Tibial artery (tissue), 4 donors: Measurements from ENCODE around the gene MADD.

Source experiments
- DNase-seq, 2 donors: peaks; one replicate each; pipeline ENCODE4 v3.0.0-alpha.2; 2019
- H3K27ac ChIP-seq, 2 donors: fragments of 200-600 bp; sonication (generic) in 1 of 2; 1 replicate in 1 of 2; 2 replicates in 1 of 2; pipeline ENCODE4 v1.5.1; 2018 to 2019; ENCODE audit warnings: mild to moderate bottlenecking in 1 of 2
- H3K27me3 ChIP-seq, 2 donors: fragments of 200-600 bp; sonication (generic) in 1 of 2; one replicate each; pipeline versions ENCODE4 v1.5.1 to v1.6.0; 2016 to 2019
- H3K36me3 ChIP-seq, 3 donors: fragments of 200-600 bp; sonication (generic) in 2 of 3; one replicate each; pipeline ENCODE4 v1.5.1; 2016 to 2019; ENCODE audit warnings: mild to moderate bottlenecking in 2 of 3
- H3K4me1 ChIP-seq, 4 donors: fragments of 200-600 bp; sonication (generic) in 2 of 4; 1 replicate in 3 of 4; 2 replicates in 1 of 4; pipeline ENCODE4 v1.5.1; 2016 to 2019
- H3K4me3 ChIP-seq, 2 donors: fragments of 200-600 bp; sonication (generic) in 1 of 2; 1 replicate in 1 of 2; 2 replicates in 1 of 2; pipeline ENCODE4 v1.5.1; 2018 to 2019; ENCODE audit warnings: mild to moderate bottlenecking in 2 of 2
- H3K9me3 ChIP-seq, 3 donors: fragments of 200-600 bp; sonication (generic) in 1 of 3; one replicate each; pipeline ENCODE4 v1.5.1; 2016 to 2019
- CTCF ChIP-seq, 2 experiments: fragments of 200-600 bp in 1 of 2; fragments of 450-650 bp in 1 of 2; IDR thresholded peaks; one replicate each; pipeline ENCODE4 v1.5.1; 2017 to 2019; ENCODE audit warnings: antibody characterized with exemption in 2 of 2, mild to moderate bottlenecking in 1 of 2, moderate library complexity in 1 of 2
- intact Hi-C: fragments of 100-400 bp; cut with DNase I; formaldehyde crosslinking; loops from one replicate; pipeline ENCODE4 v1.15.0; 2023; ENCODE audit warnings: low total_unique reads

The MADD gene

GRCh38 chr11:47325271-47326041 is 55.5 kb downstream of the MADD start:
- H3K36me3 ChIP-seq = peaks cover 0 to 26% (median 14%) of the 10 kb centered on the region in 3 donors
- no peak overlapping the region for H3K4me3 ChIP-seq
- H3K9me3 ChIP-seq = no peaks in the 10 kb centered on the region
- TF ChIP-seq CTCF (IDR thresholded peaks at IDR 0.05) = no peak
- H3K27ac ChIP-seq = no peak overlapping the region
- intact Hi-C loops = no loop called here
- no peaks in the 10 kb centered on the region for H3K27me3 ChIP-seq
- H3K4me1 ChIP-seq = peaks cover 0 to 6% (median 0%) of the 10 kb centered on the region in 4 donors
- DNase-seq = peak in 1 of 2 donors; percentile 59

GRCh38 chr11:47326198-47326597 is 56.3 kb downstream of the MADD start:
- no peak for DNase-seq
- intact Hi-C loops = no loop called here
- H3K4me3 ChIP-seq = no peak overlapping the region
- no peaks in the 10 kb centered on the region for H3K27me3 ChIP-seq
- no peak for TF ChIP-seq CTCF (IDR thresholded peaks at IDR 0.05)
- H3K27ac ChIP-seq = no peak overlapping the region
- H3K4me1 ChIP-seq = peaks cover 0 to 6% (median 0%) of the 10 kb centered on the region in 4 donors
- peaks cover 0 to 26% (median 12%) of the 10 kb centered on the region in 3 donors for H3K36me3 ChIP-seq
- no peaks in the 10 kb centered on the region for H3K9me3 ChIP-seq

GRCh38 chr11:47327025-47327424 is 57.1 kb downstream of the MADD start:
- Histone ChIP-seq H3K9me3 (no peaks in the 10 kb centered on the region), H3K4me3 (no peak overlapping the region), H3K27ac (no peak overlapping the region), H3K27me3 (no peaks in the 10 kb centered on the region), H3K36me3 (peaks cover 0 to 21% (median 3%) of the 10 kb centered on the region in 3 donors), H3K4me1 (peaks cover 0 to 6% (median 0%) of the 10 kb centered on the region in 4 donors)
- intact Hi-C loops = no loop called here
- no peak for TF ChIP-seq CTCF (IDR thresholded peaks at IDR 0.05)
- DNase-seq = no peak

GRCh38 chr11:47327949-47328348 is 58.0 kb downstream of the MADD start:
- H3K36me3 ChIP-seq = peaks cover 0 to 17% (median 0%) of the 10 kb centered on the region in 3 donors
- no peak for DNase-seq
- no peak for TF ChIP-seq CTCF (IDR thresholded peaks at IDR 0.05)
- peaks cover 0 to 6% (median 0%) of the 10 kb centered on the region in 4 donors for H3K4me1 ChIP-seq
- intact Hi-C loops = no loop called here
- no peaks in the 10 kb centered on the region for H3K9me3 ChIP-seq
- no peaks in the 10 kb centered on the region for H3K27me3 ChIP-seq
- H3K27ac ChIP-seq = no peak overlapping the region
- no peak overlapping the region for H3K4me3 ChIP-seq

GRCh38 chr11:47328449-47329390 is 58.8 kb downstream of the MADD start:
- Histone ChIP-seq H3K4me3 (no peak overlapping the region), H3K36me3 (peaks cover 0 to 17% (median 0%) of the 10 kb centered on the region in 3 donors), H3K4me1 (peaks cover 0 to 6% (median 0%) of the 10 kb centered on the region in 4 donors), H3K27ac (no peak overlapping the region), H3K27me3 (no peaks in the 10 kb centered on the region), H3K9me3 (no peaks in the 10 kb centered on the region)
- TF ChIP-seq CTCF (IDR thresholded peaks at IDR 0.05) = no peak
- DNase-seq = no peak
- intact Hi-C loops = no loop called here
